ENCODE measurements around the gene GARNL3.

DNA sequence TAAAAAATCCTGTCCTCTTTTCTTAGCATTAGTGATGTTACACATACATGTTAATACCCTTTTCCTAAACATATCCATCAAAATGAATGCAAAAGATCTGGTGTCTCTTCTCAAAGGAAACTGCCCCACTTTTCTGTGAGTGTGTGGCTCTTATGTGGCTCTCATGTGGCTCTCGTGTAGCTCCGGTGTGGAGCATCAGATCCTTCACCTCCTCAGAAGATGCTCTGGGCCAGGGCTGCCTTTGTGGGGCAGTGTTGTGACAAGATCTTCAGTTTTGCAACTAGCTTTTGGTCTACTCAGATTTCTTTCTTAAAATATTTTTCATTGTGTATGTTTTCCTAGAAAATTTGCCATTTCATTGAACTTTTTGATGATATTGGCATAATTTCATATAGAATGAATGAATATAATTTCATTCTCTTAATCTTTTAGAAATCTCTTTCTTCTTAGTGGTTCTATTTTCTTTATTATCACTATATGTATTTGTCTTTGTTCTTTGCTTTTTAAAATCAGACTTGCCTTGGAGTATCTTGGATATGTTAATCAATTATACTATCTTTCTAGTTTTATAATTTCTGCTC lies 19.4 kb downstream of the GARNL3 start:
- TF ChIP-seq, protein P1, sequence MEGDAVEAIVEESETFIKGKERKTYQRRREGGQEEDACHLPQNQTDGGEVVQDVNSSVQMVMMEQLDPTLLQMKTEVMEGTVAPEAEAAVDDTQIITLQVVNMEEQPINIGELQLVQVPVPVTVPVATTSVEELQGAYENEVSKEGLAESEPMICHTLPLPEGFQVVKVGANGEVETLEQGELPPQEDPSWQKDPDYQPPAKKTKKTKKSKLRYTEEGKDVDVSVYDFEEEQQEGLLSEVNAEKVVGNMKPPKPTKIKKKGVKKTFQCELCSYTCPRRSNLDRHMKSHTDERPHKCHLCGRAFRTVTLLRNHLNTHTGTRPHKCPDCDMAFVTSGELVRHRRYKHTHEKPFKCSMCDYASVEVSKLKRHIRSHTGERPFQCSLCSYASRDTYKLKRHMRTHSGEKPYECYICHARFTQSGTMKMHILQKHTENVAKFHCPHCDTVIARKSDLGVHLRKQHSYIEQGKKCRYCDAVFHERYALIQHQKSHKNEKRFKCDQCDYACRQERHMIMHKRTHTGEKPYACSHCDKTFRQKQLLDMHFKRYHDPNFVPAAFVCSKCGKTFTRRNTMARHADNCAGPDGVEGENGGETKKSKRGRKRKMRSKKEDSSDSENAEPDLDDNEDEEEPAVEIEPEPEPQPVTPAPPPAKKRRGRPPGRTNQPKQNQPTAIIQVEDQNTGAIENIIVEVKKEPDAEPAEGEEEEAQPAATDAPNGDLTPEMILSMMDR (IDR thresholded peaks at IDR 0.05) = peak in 3 of 6 experiments; percentile 28 to 34 (median 31)
- TF ChIP-seq POLR2A (IDR thresholded peaks at IDR 0.05) = no peak
